Measurements from ENCODE around the gene SAC3D1.

SAC3D1 gene

GRCh38 chr11:65063532-65063931 lies 22.5 kb downstream of the SAC3D1 start:
- Mint-ChIP-seq H3K27ac (no peak overlapping the region), H3K4me3 (no peak overlapping the region), H3K4me1 (ENCODE audit: low read depth) (no peaks in the 10 kb centered on the region), H3K27me3 (no peaks in the 10 kb centered on the region), H3K36me3 (no peaks in the 10 kb centered on the region), H3K9me3 (ENCODE audit: low read depth) (no peaks in the 10 kb centered on the region)

- H3K4me3 Mint-ChIP-seq, result no peak overlapping the region
- no peaks in the 10 kb centered on the region for H3K4me1 Mint-ChIP-seq (ENCODE audit: low read depth)
- no peak overlapping the region for H3K27ac Mint-ChIP-seq
- H3K36me3 Mint-ChIP-seq, result no peaks in the 10 kb centered on the region
- H3K9me3 Mint-ChIP-seq (ENCODE audit: low read depth), result no peaks in the 10 kb centered on the region
- H3K27me3 Mint-ChIP-seq, result no peaks in the 10 kb centered on the region
These were observed 23.8 kb downstream of the SAC3D1 start for GRCh38 chr11:65064847-65065240.

GRCh38 chr11:65065851-65066250 lies 24.8 kb downstream of the SAC3D1 start:
- Mint-ChIP-seq H3K4me1 (ENCODE audit: low read depth) (no peaks in the 10 kb centered on the region), H3K9me3 (ENCODE audit: low read depth) (no peaks in the 10 kb centered on the region), H3K27ac (no peak overlapping the region), H3K4me3 (no peak overlapping the region), H3K36me3 (no peaks in the 10 kb centered on the region), H3K27me3 (no peaks in the 10 kb centered on the region)

- Mint-ChIP-seq H3K4me3 (no peak overlapping the region), H3K4me1 (ENCODE audit: low read depth) (no peaks in the 10 kb centered on the region), H3K27ac (no peak overlapping the region), H3K9me3 (ENCODE audit: low read depth) (no peaks in the 10 kb centered on the region), H3K36me3 (no peaks in the 10 kb centered on the region), H3K27me3 (no peaks in the 10 kb centered on the region)
These were observed 25.3 kb downstream of the SAC3D1 start for GRCh38 chr11:65066315-65066714.

- H3K27ac Mint-ChIP-seq, result no peak overlapping the region
- H3K4me1 Mint-ChIP-seq (ENCODE audit: low read depth), result no peaks in the 10 kb centered on the region
- no peaks in the 10 kb centered on the region for H3K36me3 Mint-ChIP-seq
- no peaks in the 10 kb centered on the region for H3K9me3 Mint-ChIP-seq (ENCODE audit: low read depth)
- H3K27me3 Mint-ChIP-seq, result no peaks in the 10 kb centered on the region
- no peak overlapping the region for H3K4me3 Mint-ChIP-seq
These were observed 25.8 kb downstream of the SAC3D1 start for GRCh38 chr11:65066805-65067291.

GRCh38 chr11:65067446-65067845 lies 26.4 kb downstream of the SAC3D1 start:
- H3K27me3 Mint-ChIP-seq, result no peaks in the 10 kb centered on the region
- H3K9me3 Mint-ChIP-seq (ENCODE audit: low read depth), result no peaks in the 10 kb centered on the region
- no peaks in the 10 kb centered on the region for H3K36me3 Mint-ChIP-seq
- no peak overlapping the region for H3K4me3 Mint-ChIP-seq
- no peak overlapping the region for H3K27ac Mint-ChIP-seq
- no peaks in the 10 kb centered on the region for H3K4me1 Mint-ChIP-seq (ENCODE audit: low read depth)

- Mint-ChIP-seq H3K27me3 (no peaks in the 10 kb centered on the region), H3K36me3 (no peaks in the 10 kb centered on the region), H3K4me1 (ENCODE audit: low read depth) (no peaks in the 10 kb centered on the region), H3K9me3 (ENCODE audit: low read depth) (no peaks in the 10 kb centered on the region), H3K4me3 (no peak overlapping the region), H3K27ac (no peak overlapping the region)
These were observed 28.2 kb downstream of the SAC3D1 start for GRCh38 chr11:65069217-65069616.

- H3K36me3 Mint-ChIP-seq, result no peaks in the 10 kb centered on the region
- H3K4me3 Mint-ChIP-seq, result no peak overlapping the region
- H3K4me1 Mint-ChIP-seq (ENCODE audit: low read depth), result no peaks in the 10 kb centered on the region
- H3K27me3 Mint-ChIP-seq, result no peaks in the 10 kb centered on the region
- H3K27ac Mint-ChIP-seq, result no peak overlapping the region
- no peaks in the 10 kb centered on the region for H3K9me3 Mint-ChIP-seq (ENCODE audit: low read depth)
These were observed 31.1 kb downstream of the SAC3D1 start for GRCh38 chr11:65071907-65072630.

GRCh38 chr11:65072631-65072966 lies 31.6 kb downstream of the SAC3D1 start:
- Mint-ChIP-seq H3K4me1 (ENCODE audit: low read depth) (no peaks in the 10 kb centered on the region), H3K27me3 (no peaks in the 10 kb centered on the region), H3K36me3 (no peaks in the 10 kb centered on the region), H3K9me3 (ENCODE audit: low read depth) (no peaks in the 10 kb centered on the region), H3K27ac (no peak overlapping the region), H3K4me3 (no peak overlapping the region)

GRCh38 chr11:65077451-65077850 lies 36.4 kb downstream of the SAC3D1 start:
- Mint-ChIP-seq H3K4me1 (ENCODE audit: low read depth) (peaks cover 8% of the 10 kb centered on the region), H3K36me3 (no peaks in the 10 kb centered on the region), H3K9me3 (ENCODE audit: low read depth) (no peaks in the 10 kb centered on the region), H3K4me3 (no peak overlapping the region), H3K27me3 (no peaks in the 10 kb centered on the region), H3K27ac (no peak overlapping the region)

- no peaks in the 10 kb centered on the region for H3K27me3 Mint-ChIP-seq
- no peak overlapping the region for H3K4me3 Mint-ChIP-seq
- no peaks in the 10 kb centered on the region for H3K9me3 Mint-ChIP-seq (ENCODE audit: low read depth)
- no peak overlapping the region for H3K27ac Mint-ChIP-seq
- H3K36me3 Mint-ChIP-seq, result no peaks in the 10 kb centered on the region
- H3K4me1 Mint-ChIP-seq (ENCODE audit: low read depth), result peaks cover 8% of the 10 kb centered on the region
These were observed 37.1 kb downstream of the SAC3D1 start for GRCh38 chr11:65078151-65078550.

GRCh38 chr11:65078786-65079342 lies 37.9 kb downstream of the SAC3D1 start:
- Mint-ChIP-seq H3K36me3 (no peaks in the 10 kb centered on the region), H3K27ac (no peak overlapping the region), H3K4me1 (ENCODE audit: low read depth) (peaks cover 11% of the 10 kb centered on the region), H3K9me3 (ENCODE audit: low read depth) (no peaks in the 10 kb centered on the region), H3K4me3 (no peak overlapping the region), H3K27me3 (no peaks in the 10 kb centered on the region)

GRCh38 chr11:65083134-65083833 lies 42.3 kb downstream of the SAC3D1 start:
- Mint-ChIP-seq H3K4me1 (ENCODE audit: low read depth) (peaks cover 20% of the 10 kb centered on the region), H3K27ac (peak overlapping the region; percentile 94), H3K9me3 (ENCODE audit: low read depth) (no peaks in the 10 kb centered on the region), H3K27me3 (no peaks in the 10 kb centered on the region), H3K36me3 (peaks cover 2% of the 10 kb centered on the region), H3K4me3 (peak overlapping the region; percentile 94)

- peak within 1 kb of the TSS; percentile 94 for H3K27ac Mint-ChIP-seq
- H3K4me1 Mint-ChIP-seq (ENCODE audit: low read depth), result peaks cover 16% of the 10 kb centered on the region
- peaks cover 2% of the 10 kb centered on the region for H3K36me3 Mint-ChIP-seq
- H3K4me3 Mint-ChIP-seq, result peak within 1 kb of the TSS; percentile 94
- no peaks in the 10 kb centered on the region for H3K27me3 Mint-ChIP-seq
- H3K9me3 Mint-ChIP-seq (ENCODE audit: low read depth), result no peaks in the 10 kb centered on the region
These were observed 43.0 kb downstream of the SAC3D1 start, which contains the start of the genes CDCA5 and ZFPL1 for GRCh38 chr11:65083834-65084597. Gene CDCA5 (minus strand): TSS chr11:65084040. CDS start chr11:65083978, 62 bp downstream. Gene ZFPL1 (plus strand): TSS chr11:65084222. CDS start chr11:65084699, 477 bp downstream.
